Astrocyte (in vitro differentiated cells and primary cell): ENCODE measurements around the gene PRELID3B. TPM values are rescaled to one million over a fixed set of nuclear protein-coding genes. Genes with fewer than 3 reads are reported as not detected.

Experiments used
- DNase-seq: peaks from one replicate; pipeline ENCODE4 v3.0.0-alpha.2; 2010; ENCODE audit warnings: low read depth
- FAIRE-seq: peaks from 2 replicates; lab custom pipeline; 2011; peaks lifted over from hg19 to GRCh38; lab: Jason Lieb, UNC
- H2AFZ ChIP-seq: 2 replicates; pipeline ENCODE4 v1.6.0; 2012; ENCODE audit warnings: low read depth, low read length, inconsistent platforms
- H3K27ac ChIP-seq: 2 replicates; pipeline ENCODE4 v1.5.1; 2011; ENCODE audit warnings: low read depth, low read length, inconsistent platforms
- H3K27me3 ChIP-seq: 2 replicates; pipeline ENCODE4 v1.6.0; 2011; ENCODE audit warnings: low read length, inconsistent platforms; ENCODE audit not compliant: insufficient read depth
- H3K36me3 ChIP-seq: 2 replicates; pipeline ENCODE4 v1.5.1; 2011; ENCODE audit warnings: low read length, inconsistent platforms; ENCODE audit not compliant: insufficient read depth
- H3K4me1 ChIP-seq: 2 replicates; pipeline ENCODE4 v1.5.1; 2011; ENCODE audit warnings: low read length, inconsistent platforms; ENCODE audit not compliant: insufficient read depth
- H3K4me2 ChIP-seq: 2 replicates; pipeline ENCODE4 v1.6.0; 2012; ENCODE audit warnings: low read length, inconsistent platforms
- H3K4me3 ChIP-seq: 2 replicates; pipeline ENCODE4 v1.5.1; 2011; ENCODE audit warnings: low read depth, mild to moderate bottlenecking, low read length, inconsistent platforms; ENCODE audit not compliant: insufficient read depth
- H3K79me2 ChIP-seq: 2 replicates; pipeline ENCODE4 v1.6.0; 2012; ENCODE audit warnings: mild to moderate bottlenecking, low read length, inconsistent platforms; ENCODE audit not compliant: insufficient read depth
- H3K9ac ChIP-seq: 2 replicates; pipeline ENCODE4 v1.6.0; 2012; ENCODE audit warnings: mild to moderate bottlenecking, low read length, inconsistent platforms
- H3K9me3 ChIP-seq: 2 replicates; pipeline ENCODE4 v1.5.1; 2012; ENCODE audit warnings: low read depth, mild to moderate bottlenecking, low read length, inconsistent platforms; ENCODE audit not compliant: insufficient read depth
- H4K20me1 ChIP-seq: 2 replicates; pipeline ENCODE4 v1.6.0; 2012; ENCODE audit warnings: low read length, inconsistent platforms; ENCODE audit not compliant: insufficient read depth
- H3K27ac Mint-ChIP-seq: one replicate; pipeline ENCODE4 v1.8.0; 2021; ENCODE audit warnings: mild to moderate bottlenecking, mixed read lengths; ENCODE audit not compliant: unreplicated experiment
- H3K27me3 Mint-ChIP-seq: one replicate; pipeline ENCODE4 v1.8.0; 2021; ENCODE audit warnings: low read depth, mixed read lengths; ENCODE audit not compliant: unreplicated experiment
- H3K36me3 Mint-ChIP-seq: one replicate; pipeline ENCODE4 v1.8.0; 2021; ENCODE audit warnings: low read depth, mixed read lengths; ENCODE audit not compliant: unreplicated experiment
- H3K4me1 Mint-ChIP-seq: one replicate; pipeline ENCODE4 v1.8.0; 2021; ENCODE audit warnings: low read depth, mixed read lengths; ENCODE audit not compliant: unreplicated experiment
- H3K4me3 Mint-ChIP-seq: one replicate; pipeline ENCODE4 v1.8.0; 2021; ENCODE audit warnings: mild to moderate bottlenecking, moderate library complexity, mixed read lengths; ENCODE audit not compliant: unreplicated experiment
- H3K9me3 Mint-ChIP-seq: one replicate; pipeline ENCODE4 v1.8.0; 2021; ENCODE audit warnings: mild to moderate bottlenecking, mixed read lengths; ENCODE audit not compliant: unreplicated experiment
- EZH2 ChIP-seq: IDR thresholded peaks from 2 replicates; pipeline ENCODE4 v1.6.1; 2012; ENCODE audit warnings: mild to moderate bottlenecking, low read length, inconsistent platforms; ENCODE audit not compliant: insufficient read depth
- total RNA-seq: library from RNA; stranded (reverse); gene quantifications from 2 replicates; pipeline ENCODE4 v1.2.1, GENCODE V29; 2021
- TF ChIP-seq, protein P1 (sequence below): IDR thresholded peaks from 2 replicates; pipeline ENCODE4 v1.5.1; 2011; ENCODE audit warnings: low read depth, mild to moderate bottlenecking, inconsistent platforms, low read length, moderate library complexity; ENCODE audit not compliant: insufficient read depth

Gene PRELID3B
- total RNA-seq, 1 donor from 2014 or later: 68.8 TPM

DNA sequence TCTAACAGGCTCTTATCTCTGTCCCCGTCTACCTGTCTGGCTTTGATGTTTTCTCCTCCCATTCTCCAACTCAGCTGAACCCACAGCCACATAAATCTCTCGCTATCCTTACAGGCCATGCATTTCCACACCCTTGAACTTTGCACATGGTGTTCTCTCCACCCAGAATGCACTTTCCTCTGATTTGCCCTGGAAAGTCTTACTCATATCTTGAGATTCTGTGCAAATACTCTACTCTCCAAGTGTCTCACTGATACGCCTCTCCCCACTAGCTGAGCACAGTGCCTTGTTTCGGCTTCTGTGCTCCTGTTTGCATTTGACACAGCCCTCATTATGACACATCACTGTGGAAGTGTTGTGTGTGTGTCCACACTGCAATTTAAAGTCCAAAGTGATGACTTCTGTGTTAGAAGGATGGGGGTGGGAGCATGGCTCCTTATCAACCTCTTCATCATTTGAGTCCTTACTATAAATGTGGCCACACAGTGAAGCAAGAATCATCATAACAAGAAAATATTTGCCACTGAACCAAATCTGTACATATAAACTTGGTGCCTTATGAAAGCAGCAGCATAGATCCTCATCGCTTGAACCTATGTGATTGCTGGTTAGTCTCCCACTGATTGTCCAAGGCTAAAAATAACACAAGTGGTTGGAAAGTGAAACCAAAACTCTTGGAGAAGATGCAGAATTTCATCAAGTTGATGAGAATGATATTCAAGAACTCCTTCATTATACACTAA lies 5.5 kb upstream of the PRELID3B start:
- H3K36me3 Mint-ChIP-seq: no peaks in the 10 kb centered on the region
- peaks cover 2% of the 10 kb centered on the region for H3K9me3 Mint-ChIP-seq
- H3K4me1 ChIP-seq: no peaks in the 10 kb centered on the region
- H3K4me2 ChIP-seq: peak overlapping the region; percentile 41
- H4K20me1 ChIP-seq: no peaks in the 10 kb centered on the region
- peak; percentile 61 for DNase-seq
- no peak overlapping the region for H3K9ac ChIP-seq
- no peak overlapping the region for H3K4me3 ChIP-seq
- H3K4me3 Mint-ChIP-seq: peak overlapping the region; percentile 41
- no peaks in the 10 kb centered on the region for H3K36me3 ChIP-seq
- H3K27ac ChIP-seq: no peak overlapping the region
- H3K27me3 ChIP-seq: peaks cover 13% of the 10 kb centered on the region
- TF ChIP-seq, protein P1, sequence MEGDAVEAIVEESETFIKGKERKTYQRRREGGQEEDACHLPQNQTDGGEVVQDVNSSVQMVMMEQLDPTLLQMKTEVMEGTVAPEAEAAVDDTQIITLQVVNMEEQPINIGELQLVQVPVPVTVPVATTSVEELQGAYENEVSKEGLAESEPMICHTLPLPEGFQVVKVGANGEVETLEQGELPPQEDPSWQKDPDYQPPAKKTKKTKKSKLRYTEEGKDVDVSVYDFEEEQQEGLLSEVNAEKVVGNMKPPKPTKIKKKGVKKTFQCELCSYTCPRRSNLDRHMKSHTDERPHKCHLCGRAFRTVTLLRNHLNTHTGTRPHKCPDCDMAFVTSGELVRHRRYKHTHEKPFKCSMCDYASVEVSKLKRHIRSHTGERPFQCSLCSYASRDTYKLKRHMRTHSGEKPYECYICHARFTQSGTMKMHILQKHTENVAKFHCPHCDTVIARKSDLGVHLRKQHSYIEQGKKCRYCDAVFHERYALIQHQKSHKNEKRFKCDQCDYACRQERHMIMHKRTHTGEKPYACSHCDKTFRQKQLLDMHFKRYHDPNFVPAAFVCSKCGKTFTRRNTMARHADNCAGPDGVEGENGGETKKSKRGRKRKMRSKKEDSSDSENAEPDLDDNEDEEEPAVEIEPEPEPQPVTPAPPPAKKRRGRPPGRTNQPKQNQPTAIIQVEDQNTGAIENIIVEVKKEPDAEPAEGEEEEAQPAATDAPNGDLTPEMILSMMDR: no peak
- no peak for TF ChIP-seq EZH2
- peaks cover 10% of the 10 kb centered on the region for H3K4me1 Mint-ChIP-seq
- H3K79me2 ChIP-seq: no peaks in the 10 kb centered on the region
- no peak for FAIRE-seq
- H3K27me3 Mint-ChIP-seq: peaks cover 6% of the 10 kb centered on the region
- no peak overlapping the region for H2AFZ ChIP-seq
- peak overlapping the region; percentile 59 for H3K27ac Mint-ChIP-seq
- no peaks in the 10 kb centered on the region for H3K9me3 ChIP-seq

DNA sequence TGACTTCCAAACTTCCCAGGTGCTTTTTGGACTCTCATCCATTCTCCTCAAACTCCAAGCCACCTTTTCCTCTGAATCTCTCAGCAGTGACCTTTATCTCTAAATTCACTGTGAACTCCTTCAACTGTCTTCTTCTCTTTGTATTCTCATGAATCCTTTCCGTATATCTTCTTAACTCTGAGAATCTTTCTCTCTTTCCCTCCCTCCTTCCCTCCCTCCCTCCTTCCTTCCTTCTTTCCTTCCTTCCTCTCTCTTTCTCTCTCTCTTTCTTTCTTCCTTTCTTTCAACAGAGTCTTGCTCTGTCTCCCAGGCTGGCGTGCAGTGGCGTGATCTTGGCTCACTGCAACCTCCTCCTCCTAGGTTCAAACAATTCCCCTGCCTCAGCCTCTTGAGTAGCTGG lies 4.3 kb upstream of the PRELID3B start:
- no peaks in the 10 kb centered on the region for H4K20me1 ChIP-seq

More for the DNA sequence above, 4.3 kb upstream of the PRELID3B start:
- H3K27me3 Mint-ChIP-seq: peaks cover 3% of the 10 kb centered on the region
- Histone ChIP-seq H3K27ac (no peak overlapping the region), H3K27me3 (peaks cover 12% of the 10 kb centered on the region), H3K4me2 (no peak overlapping the region), H3K79me2 (peaks cover 8% of the 10 kb centered on the region), H3K9me3 (no peaks in the 10 kb centered on the region), H3K4me1 (no peaks in the 10 kb centered on the region), H3K36me3 (no peaks in the 10 kb centered on the region), H3K9ac (no peak overlapping the region), H3K4me3 (no peak overlapping the region), H2AFZ (no peak overlapping the region)
- no peak overlapping the region for H3K27ac Mint-ChIP-seq
- DNase-seq (no peak), FAIRE-seq (no peak)
- TF ChIP-seq, protein P1: no peak
- no peak for TF ChIP-seq EZH2
- no peaks in the 10 kb centered on the region for H3K36me3 Mint-ChIP-seq
- H3K4me1 Mint-ChIP-seq: peaks cover 11% of the 10 kb centered on the region
- H3K9me3 Mint-ChIP-seq: peaks cover 2% of the 10 kb centered on the region
- no peak overlapping the region for H3K4me3 Mint-ChIP-seq
